Skeletal muscle tissue (tissue), 4 donors: ENCODE results near the gene TADA1. TPM values are rescaled to one million over a fixed set of nuclear protein-coding genes. Genes with fewer than 3 reads are reported as not detected.
A peak's percentile ranks its signal among the peaks of the same experiment; 100 is the strongest.
"Not testable (repeated sequence)": the region's sequence is repeated elsewhere in the genome, so short reads cannot be mapped to it uniquely, and the experiment has no call there.

Experiments
- H3K27ac ChIP-seq: one replicate; pipeline ENCODE4 v1.7.0; 2013; ENCODE audit warnings: mild to moderate bottlenecking, low read depth, low read length, inconsistent platforms
- H3K27me3 ChIP-seq, 3 donors: one replicate each; pipeline ENCODE4 v1.7.0; 2013; ENCODE audit warnings: low read length in 3 of 3; ENCODE audit not compliant: control insufficient read depth in 3 of 3, insufficient read depth in 3 of 3
- H3K36me3 ChIP-seq, 3 donors: one replicate each; pipeline ENCODE4 v1.7.0; 2013; ENCODE audit warnings: low read length in 3 of 3; ENCODE audit not compliant: control insufficient read depth in 3 of 3, insufficient read depth in 3 of 3
- H3K4me1 ChIP-seq, 3 donors: one replicate each; pipeline ENCODE4 v1.7.0; 2013; ENCODE audit warnings: low read length in 3 of 3, mild to moderate bottlenecking in 3 of 3; ENCODE audit not compliant: control insufficient read depth in 3 of 3, insufficient read depth in 3 of 3
- H3K4me3 ChIP-seq, 3 donors: one replicate each; pipeline ENCODE4 v1.7.0; 2013; ENCODE audit warnings: low read length in 3 of 3
- H3K9ac ChIP-seq, 3 donors: one replicate each; pipeline ENCODE4 v1.7.0; 2013; ENCODE audit warnings: low read length in 3 of 3, mild to moderate bottlenecking in 3 of 3, moderate library complexity in 2 of 3, low read depth in 1 of 3
- H3K9me3 ChIP-seq, 3 donors: one replicate each; pipeline ENCODE4 v1.7.0; 2013; ENCODE audit warnings: low read length in 3 of 3; ENCODE audit not compliant: control insufficient read depth in 3 of 3
- total RNA-seq: library from RNA; depleted of rRNA; stranded (reverse); fragments of >200 nt; gene quantifications from one replicate; pipeline ENCODE4 v1.2.3, GENCODE V29; 2014
- donor health status: Osteomylitis.

The TADA1 gene
- total RNA-seq, 1 donor from 2014 or later = 18.8 TPM

GRCh38 chr1:166899769-166900168, 23.7 kb upstream of the TADA1 start:
- no peak overlapping the region for H3K4me3 ChIP-seq
- no peaks in the 10 kb centered on the region for H3K36me3 ChIP-seq
- H3K27ac ChIP-seq = no peak overlapping the region
- no peak overlapping the region for H3K9ac ChIP-seq
- H3K4me1 ChIP-seq = peaks cover 0 to 2% (median 0%) of the 10 kb centered on the region in 3 donors
- no peaks in the 10 kb centered on the region for H3K27me3 ChIP-seq
- peaks cover 0 to 2% (median 0%) of the 10 kb centered on the region in 3 donors for H3K9me3 ChIP-seq

- peaks cover 0 to 3% (median 0%) of the 10 kb centered on the region in 3 donors for H3K27me3 ChIP-seq
- peaks cover 0 to 2% (median 0%) of the 10 kb centered on the region in 3 donors for H3K9me3 ChIP-seq
- H3K27ac ChIP-seq = no peak overlapping the region
- H3K4me1 ChIP-seq = no peaks in the 10 kb centered on the region
- no peak overlapping the region for H3K4me3 ChIP-seq
- no peaks in the 10 kb centered on the region for H3K36me3 ChIP-seq
- H3K9ac ChIP-seq = no peak overlapping the region
These were observed 19.7 kb upstream of the TADA1 start for GRCh38 chr1:166895766-166896165.

GRCh38 chr1:166889776-166890175, 13.7 kb upstream of the TADA1 start:
- H3K4me3 ChIP-seq = no peak overlapping the region
- no peaks in the 10 kb centered on the region for H3K36me3 ChIP-seq
- H3K4me1 ChIP-seq = no peaks in the 10 kb centered on the region
- H3K27me3 ChIP-seq = peaks cover 3 to 11% (median 8%) of the 10 kb centered on the region in 3 donors
- H3K9ac ChIP-seq = no peak overlapping the region
- H3K27ac ChIP-seq = no peak overlapping the region
- no peaks in the 10 kb centered on the region for H3K9me3 ChIP-seq

GRCh38 chr1:166888373-166889111, 12.5 kb upstream of the TADA1 start:
- Histone ChIP-seq H3K4me1 (peaks cover 0 to 6% (median 3%) of the 10 kb centered on the region in 3 donors), H3K9ac (no peak overlapping the region), H3K27ac (no peak overlapping the region), H3K27me3 (peaks cover 15 to 23% (median 20%) of the 10 kb centered on the region in 3 donors), H3K4me3 (no peak overlapping the region), H3K36me3 (no peaks in the 10 kb centered on the region), H3K9me3 (no peaks in the 10 kb centered on the region)

GRCh38 chr1:166884971-166885370, 8.9 kb upstream of the TADA1 start:
- no peak overlapping the region for H3K27ac ChIP-seq
- no peak overlapping the region for H3K4me3 ChIP-seq
- H3K36me3 ChIP-seq = no peaks in the 10 kb centered on the region
- H3K9ac ChIP-seq = no peak overlapping the region
- peaks cover 15 to 20% (median 20%) of the 10 kb centered on the region in 3 donors for H3K27me3 ChIP-seq
- peaks cover 0 to 6% (median 3%) of the 10 kb centered on the region in 3 donors for H3K4me1 ChIP-seq
- no peaks in the 10 kb centered on the region for H3K9me3 ChIP-seq

GRCh38 chr1:166884040-166884642, 8.1 kb upstream of the TADA1 start:
- Histone ChIP-seq H3K4me1 (peaks cover 0 to 6% (median 3%) of the 10 kb centered on the region in 3 donors), H3K9me3 (no peaks in the 10 kb centered on the region), H3K27me3 (peaks cover 15 to 20% (median 20%) of the 10 kb centered on the region in 3 donors), H3K27ac (no peak overlapping the region), H3K9ac (no peak overlapping the region), H3K4me3 (no peak overlapping the region), H3K36me3 (no peaks in the 10 kb centered on the region)

- H3K27ac ChIP-seq = no peak overlapping the region
- no peak overlapping the region for H3K9ac ChIP-seq
- H3K27me3 ChIP-seq = peaks cover 15 to 20% (median 20%) of the 10 kb centered on the region in 3 donors
- no peaks in the 10 kb centered on the region for H3K36me3 ChIP-seq
- H3K9me3 ChIP-seq = no peaks in the 10 kb centered on the region
- peaks cover 0 to 6% (median 3%) of the 10 kb centered on the region in 3 donors for H3K4me1 ChIP-seq
- no peak overlapping the region for H3K4me3 ChIP-seq
These were observed 6.8 kb upstream of the TADA1 start for GRCh38 chr1:166882893-166883292.

GRCh38 chr1:166878173-166878917, 2.3 kb upstream of the TADA1 start:
- H3K36me3 ChIP-seq, H3K27ac ChIP-seq, H3K9me3 ChIP-seq, H3K27me3 ChIP-seq, H3K9ac ChIP-seq, H3K4me3 ChIP-seq: not testable (repeated sequence)
- H3K4me1 ChIP-seq = peaks cover 11 to 15% (median 12%) of the 10 kb centered on the region in 3 donors

GRCh38 chr1:166876540-166876838, 425 bp upstream of the TADA1 start:
- no peaks in the 10 kb centered on the region for H3K36me3 ChIP-seq
- no peaks in the 10 kb centered on the region for H3K9me3 ChIP-seq
- H3K27ac ChIP-seq = peak overlapping the region; percentile 55
- peaks cover 11 to 17% (median 16%) of the 10 kb centered on the region in 3 donors for H3K4me1 ChIP-seq
- H3K9ac ChIP-seq = peak overlapping the region; percentile 72 to 97 (median 78)
- H3K27me3 ChIP-seq = no peaks in the 10 kb centered on the region
- H3K4me3 ChIP-seq = peak overlapping the region; percentile 79 to 89 (median 79)

- Histone ChIP-seq H3K4me1 (peaks cover 11 to 17% (median 16%) of the 10 kb centered on the region in 3 donors), H3K4me3 (peak overlapping the region; percentile 79 to 92 (median 89)), H3K27ac (peak overlapping the region; percentile 85), H3K36me3 (no peaks in the 10 kb centered on the region), H3K27me3 (no peaks in the 10 kb centered on the region), H3K9me3 (no peaks in the 10 kb centered on the region), H3K9ac (peak overlapping the region; percentile 84 to 97 (median 95))
These were observed 746 bp downstream of the TADA1 start for GRCh38 chr1:166875302-166875733.
